ENCODE data around the gene PLXNA4.

Gene PLXNA4

GRCh38 chr7:132162556-132163144, 413.6 kb downstream of the PLXNA4 start:
- no peak for DNase-seq (ENCODE audit: extremely low spot score)
- CTCF ChIA-PET: interaction anchor here (0.6 kb wide), 1 partner anchor 10 kb away, joined by 3 read pairs; no protein-coding TSS in a partner anchor
- TF ChIP-seq LEF1 (IDR thresholded peaks at IDR 0.05; ENCODE audit: borderline replicate concordance) (no peak), TARDBP (IDR thresholded peaks at IDR 0.05) (no peak), BHLHE40 (IDR thresholded peaks at IDR 0.05; ENCODE audit: borderline replicate concordance) (no peak), FOXM1 (IDR thresholded peaks at IDR 0.05; ENCODE audit: borderline replicate concordance) (no peak), SP1 (IDR thresholded peaks at IDR 0.05) (no peak), FOXK2 (IDR thresholded peaks at IDR 0.05) (no peak), ELF4 (IDR thresholded peaks at IDR 0.05) (no peak), HDGF (IDR thresholded peaks at IDR 0.05; ENCODE audit: borderline replicate concordance) (no peak), L3MBTL2 (conservative IDR thresholded peaks at IDR 0.05) (no peak), CTBP1 (IDR thresholded peaks at IDR 0.05; ENCODE audit: borderline replicate concordance) (no peak), ARNT (IDR thresholded peaks at IDR 0.05) (no peak), NFRKB (IDR thresholded peaks at IDR 0.05) (no peak), FOXA1 (IDR thresholded peaks at IDR 0.05) (no peak), ZNF384 (IDR thresholded peaks at IDR 0.05) (no peak), SUZ12 (IDR thresholded peaks at IDR 0.05) (no peak)
- TF ChIP-seq, protein P1, sequence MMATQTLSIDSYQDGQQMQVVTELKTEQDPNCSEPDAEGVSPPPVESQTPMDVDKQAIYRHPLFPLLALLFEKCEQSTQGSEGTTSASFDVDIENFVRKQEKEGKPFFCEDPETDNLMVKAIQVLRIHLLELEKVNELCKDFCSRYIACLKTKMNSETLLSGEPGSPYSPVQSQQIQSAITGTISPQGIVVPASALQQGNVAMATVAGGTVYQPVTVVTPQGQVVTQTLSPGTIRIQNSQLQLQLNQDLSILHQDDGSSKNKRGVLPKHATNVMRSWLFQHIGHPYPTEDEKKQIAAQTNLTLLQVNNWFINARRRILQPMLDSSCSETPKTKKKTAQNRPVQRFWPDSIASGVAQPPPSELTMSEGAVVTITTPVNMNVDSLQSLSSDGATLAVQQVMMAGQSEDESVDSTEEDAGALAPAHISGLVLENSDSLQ (IDR thresholded peaks at IDR 0.05): no peak
- POLR2A ChIA-PET: no interaction called here

- POLR2A ChIA-PET: no interaction called here
- CTCF ChIA-PET: interaction anchor here (0.6 kb wide), 1 partner anchor 10 kb away, joined by 3 read pairs; no protein-coding TSS in a partner anchor
- TF ChIP-seq SP1 (IDR thresholded peaks at IDR 0.05): no peak
- no peak for DNase-seq (ENCODE audit: extremely low spot score)
These were observed 414.3 kb downstream of the PLXNA4 start for GRCh38 chr7:132161976-132162375.

- DNase-seq (ENCODE audit: extremely low spot score): no peak
- TF ChIP-seq ARNT (IDR thresholded peaks at IDR 0.05) (no peak), TARDBP (IDR thresholded peaks at IDR 0.05) (no peak), L3MBTL2 (conservative IDR thresholded peaks at IDR 0.05) (no peak), NFRKB (IDR thresholded peaks at IDR 0.05) (no peak), BHLHE40 (IDR thresholded peaks at IDR 0.05; ENCODE audit: borderline replicate concordance) (no peak), CTBP1 (IDR thresholded peaks at IDR 0.05; ENCODE audit: borderline replicate concordance) (no peak), LEF1 (IDR thresholded peaks at IDR 0.05; ENCODE audit: borderline replicate concordance) (no peak), ELF4 (IDR thresholded peaks at IDR 0.05) (no peak), HDGF (IDR thresholded peaks at IDR 0.05; ENCODE audit: borderline replicate concordance) (no peak), FOXK2 (IDR thresholded peaks at IDR 0.05) (no peak), SP1 (IDR thresholded peaks at IDR 0.05) (no peak), SUZ12 (IDR thresholded peaks at IDR 0.05) (no peak), ZNF384 (IDR thresholded peaks at IDR 0.05) (no peak), FOXM1 (IDR thresholded peaks at IDR 0.05; ENCODE audit: borderline replicate concordance) (no peak), FOXA1 (IDR thresholded peaks at IDR 0.05) (no peak)
- TF ChIP-seq, protein P1 (IDR thresholded peaks at IDR 0.05): no peak
- CTCF ChIA-PET: no interaction called here
- POLR2A ChIA-PET: no interaction called here
These were observed 414.7 kb downstream of the PLXNA4 start for GRCh38 chr7:132161533-132161915.

DNA sequence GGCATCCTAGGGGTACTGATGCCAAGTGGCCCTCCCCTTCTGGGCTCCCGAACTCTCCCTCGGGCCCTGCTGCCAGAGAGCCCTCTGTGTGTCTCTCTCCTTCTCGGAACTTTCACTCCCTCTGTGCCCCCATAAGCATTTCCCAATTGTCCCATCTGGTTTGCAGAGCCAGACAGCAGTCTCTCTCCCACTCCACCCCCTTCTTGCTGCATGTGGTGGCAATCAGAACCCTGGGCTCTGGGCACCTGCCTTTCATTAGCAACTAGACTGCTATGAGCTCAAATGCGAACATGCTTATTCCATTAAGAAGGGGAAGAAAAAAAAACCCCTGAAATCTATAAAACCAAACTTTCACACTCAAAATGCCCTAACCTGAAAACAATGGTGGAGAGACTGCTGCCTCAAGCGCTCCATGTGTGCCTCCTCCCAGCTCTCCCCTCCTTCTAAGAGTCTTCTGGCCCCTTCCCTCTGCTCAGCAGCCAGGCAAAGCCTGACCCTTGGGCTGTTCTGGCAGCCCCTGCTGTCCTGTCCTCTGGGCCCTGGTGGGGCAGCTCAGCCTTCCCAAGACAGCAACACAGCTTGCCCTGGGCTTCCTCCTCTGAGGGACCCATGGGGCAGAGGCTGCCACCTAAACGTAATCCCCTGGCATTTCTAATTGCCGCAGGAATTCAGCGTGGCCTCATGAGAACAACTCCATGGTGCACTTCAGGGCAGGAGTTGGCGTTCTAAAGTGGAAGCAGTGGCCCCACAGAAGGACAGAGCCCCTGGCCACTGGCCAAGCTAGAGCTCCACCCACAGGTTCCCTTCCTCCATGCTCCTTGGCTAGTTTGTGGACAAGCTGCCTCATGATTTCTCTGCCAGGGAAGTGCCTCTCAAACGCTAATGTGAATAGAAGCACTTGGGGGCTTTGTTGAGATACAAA, 415.4 kb downstream of the PLXNA4 start:
- TF ChIP-seq TARDBP (IDR thresholded peaks at IDR 0.05): no peak
- TF ChIP-seq FOXK2 (IDR thresholded peaks at IDR 0.05): no peak
- no peak for TF ChIP-seq BHLHE40 (IDR thresholded peaks at IDR 0.05; ENCODE audit: borderline replicate concordance)
- TF ChIP-seq SUZ12 (IDR thresholded peaks at IDR 0.05): no peak
- no peak for TF ChIP-seq L3MBTL2 (conservative IDR thresholded peaks at IDR 0.05)
- TF ChIP-seq FOXM1 (IDR thresholded peaks at IDR 0.05; ENCODE audit: borderline replicate concordance): no peak
- no peak for TF ChIP-seq ARNT (IDR thresholded peaks at IDR 0.05)
- no peak for TF ChIP-seq FOXA1 (IDR thresholded peaks at IDR 0.05)
- TF ChIP-seq NFRKB (IDR thresholded peaks at IDR 0.05): no peak
- TF ChIP-seq ELF4 (IDR thresholded peaks at IDR 0.05): no peak
- no peak for TF ChIP-seq ZNF384 (IDR thresholded peaks at IDR 0.05)
- TF ChIP-seq HDGF (IDR thresholded peaks at IDR 0.05; ENCODE audit: borderline replicate concordance): no peak
- TF ChIP-seq SP1 (IDR thresholded peaks at IDR 0.05): no peak
- TF ChIP-seq, protein P1 (IDR thresholded peaks at IDR 0.05): no peak
- no peak for TF ChIP-seq LEF1 (IDR thresholded peaks at IDR 0.05; ENCODE audit: borderline replicate concordance)
- TF ChIP-seq CTBP1 (IDR thresholded peaks at IDR 0.05; ENCODE audit: borderline replicate concordance): no peak
- ChIA-PET POLR2A (no interaction called here), CTCF (no interaction called here)
- no peak for DNase-seq (ENCODE audit: extremely low spot score)

GRCh38 chr7:132158841-132159240, 417.4 kb downstream of the PLXNA4 start:
- ChIA-PET CTCF (interaction anchor here (0.6 kb wide), 1 partner anchor 93 kb away, joined by 3 read pairs; no protein-coding TSS in a partner anchor), POLR2A (no interaction called here)
- DNase-seq (ENCODE audit: extremely low spot score): no peak
- TF ChIP-seq NFRKB (IDR thresholded peaks at IDR 0.05) (no peak), FOXA1 (IDR thresholded peaks at IDR 0.05) (no peak), CTBP1 (IDR thresholded peaks at IDR 0.05; ENCODE audit: borderline replicate concordance) (no peak), HDGF (IDR thresholded peaks at IDR 0.05; ENCODE audit: borderline replicate concordance) (no peak), ZNF384 (IDR thresholded peaks at IDR 0.05) (no peak), FOXM1 (IDR thresholded peaks at IDR 0.05; ENCODE audit: borderline replicate concordance) (no peak), LEF1 (IDR thresholded peaks at IDR 0.05; ENCODE audit: borderline replicate concordance) (no peak), L3MBTL2 (conservative IDR thresholded peaks at IDR 0.05) (no peak), SP1 (IDR thresholded peaks at IDR 0.05) (no peak), FOXK2 (IDR thresholded peaks at IDR 0.05) (no peak), ARNT (IDR thresholded peaks at IDR 0.05) (no peak), TARDBP (IDR thresholded peaks at IDR 0.05) (no peak), BHLHE40 (IDR thresholded peaks at IDR 0.05; ENCODE audit: borderline replicate concordance) (no peak), SUZ12 (IDR thresholded peaks at IDR 0.05) (no peak), ELF4 (IDR thresholded peaks at IDR 0.05) (no peak)
- TF ChIP-seq, protein P1 (IDR thresholded peaks at IDR 0.05): no peak
